GM12801 (cell line): ENCODE data around the gene BTBD9.

Experiments used
- CTCF ChIP-seq: IDR thresholded peaks from one replicate; pipeline ENCODE4 v1.5.1; 2011; ENCODE audit warnings: control low read depth; ENCODE audit not compliant: insufficient read length; ENCODE audit errors: extremely low read depth

BTBD9 gene

GRCh38 chr6:38603966-38604365 is 35.8 kb downstream of the BTBD9 start:
- no peak for TF ChIP-seq CTCF

GRCh38 chr6:38603496-38603895 is 36.2 kb downstream of the BTBD9 start:
- no peak for TF ChIP-seq CTCF

- TF ChIP-seq CTCF, result no peak
These were observed 39.7 kb downstream of the BTBD9 start for GRCh38 chr6:38599966-38600550.

GRCh38 chr6:38599261-38599660 is 40.5 kb downstream of the BTBD9 start:
- no peak for TF ChIP-seq CTCF

GRCh38 chr6:38593998-38594665 is 45.6 kb downstream of the BTBD9 start:
- TF ChIP-seq CTCF, result no peak

- no peak for TF ChIP-seq CTCF
These were observed 46.3 kb downstream of the BTBD9 start for GRCh38 chr6:38593409-38593808.

- no peak for TF ChIP-seq CTCF
These were observed 48.3 kb downstream of the BTBD9 start for GRCh38 chr6:38591439-38591838.
